Activated CD4-positive, alpha-beta T cell treated with anti-CD3 and anti-CD28 coated beads for 4 hours (primary cell): Measurements from ENCODE around the gene UCN2.

Experiments used
- DNase-seq, 2 donors: peaks; one replicate each; pipeline ENCODE4 v3.0.0-alpha.2; 2020

Gene UCN2, protein sequence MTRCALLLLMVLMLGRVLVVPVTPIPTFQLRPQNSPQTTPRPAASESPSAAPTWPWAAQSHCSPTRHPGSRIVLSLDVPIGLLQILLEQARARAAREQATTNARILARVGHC

DNA sequence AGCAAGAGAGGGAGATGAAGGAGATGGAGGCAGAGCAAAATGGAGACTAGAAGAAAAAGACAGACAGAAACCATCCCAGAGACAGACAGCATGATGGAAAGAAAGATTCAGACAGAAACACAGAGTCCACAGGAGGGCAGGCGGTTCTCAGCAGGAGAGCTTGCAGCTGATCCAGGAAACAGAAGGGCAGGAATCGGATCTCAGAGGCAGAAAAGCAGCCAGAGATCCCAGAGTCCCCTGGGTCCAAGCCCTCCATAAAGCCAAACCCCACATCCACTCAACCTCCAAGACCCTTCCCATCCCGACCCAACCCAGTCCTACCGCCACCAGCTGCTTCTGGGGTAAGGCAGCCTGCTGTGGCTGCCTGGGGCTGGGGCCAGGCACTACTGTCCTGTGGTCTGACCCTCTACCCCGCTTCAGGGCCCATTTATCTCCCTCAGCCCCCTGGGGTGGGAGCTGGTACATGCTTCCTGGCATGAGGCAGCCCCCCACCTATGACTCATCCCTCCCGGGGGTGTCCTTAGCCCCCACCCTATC lies at the start of gene UCN2:
Gene UCN2 (minus strand): TSS at position 400 of the 537 bp plus-strand sequence. CDS start 657 bp downstream, outside the sequence.
- no peak for DNase-seq

DNA sequence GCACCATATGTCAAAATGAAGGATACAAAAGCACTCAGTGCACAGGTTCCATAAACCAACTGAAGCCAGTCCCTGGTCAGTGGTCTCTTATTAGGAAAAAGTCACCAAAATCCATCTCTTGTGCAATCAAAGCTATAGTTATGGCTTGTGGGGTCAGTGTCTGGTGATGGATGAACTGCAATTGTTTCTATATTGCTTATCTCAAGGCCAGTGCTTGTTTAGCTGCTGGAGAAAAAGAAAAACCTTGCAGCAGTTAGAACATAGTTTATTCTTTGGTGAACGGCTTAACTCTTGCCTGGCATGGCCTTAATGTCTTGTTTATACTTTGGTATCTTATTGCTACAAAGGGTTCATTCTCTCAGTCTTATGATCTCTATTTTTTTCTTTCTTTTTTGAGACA lies 48.7 kb upstream of the UCN2 start:
- no peak for DNase-seq

DNA sequence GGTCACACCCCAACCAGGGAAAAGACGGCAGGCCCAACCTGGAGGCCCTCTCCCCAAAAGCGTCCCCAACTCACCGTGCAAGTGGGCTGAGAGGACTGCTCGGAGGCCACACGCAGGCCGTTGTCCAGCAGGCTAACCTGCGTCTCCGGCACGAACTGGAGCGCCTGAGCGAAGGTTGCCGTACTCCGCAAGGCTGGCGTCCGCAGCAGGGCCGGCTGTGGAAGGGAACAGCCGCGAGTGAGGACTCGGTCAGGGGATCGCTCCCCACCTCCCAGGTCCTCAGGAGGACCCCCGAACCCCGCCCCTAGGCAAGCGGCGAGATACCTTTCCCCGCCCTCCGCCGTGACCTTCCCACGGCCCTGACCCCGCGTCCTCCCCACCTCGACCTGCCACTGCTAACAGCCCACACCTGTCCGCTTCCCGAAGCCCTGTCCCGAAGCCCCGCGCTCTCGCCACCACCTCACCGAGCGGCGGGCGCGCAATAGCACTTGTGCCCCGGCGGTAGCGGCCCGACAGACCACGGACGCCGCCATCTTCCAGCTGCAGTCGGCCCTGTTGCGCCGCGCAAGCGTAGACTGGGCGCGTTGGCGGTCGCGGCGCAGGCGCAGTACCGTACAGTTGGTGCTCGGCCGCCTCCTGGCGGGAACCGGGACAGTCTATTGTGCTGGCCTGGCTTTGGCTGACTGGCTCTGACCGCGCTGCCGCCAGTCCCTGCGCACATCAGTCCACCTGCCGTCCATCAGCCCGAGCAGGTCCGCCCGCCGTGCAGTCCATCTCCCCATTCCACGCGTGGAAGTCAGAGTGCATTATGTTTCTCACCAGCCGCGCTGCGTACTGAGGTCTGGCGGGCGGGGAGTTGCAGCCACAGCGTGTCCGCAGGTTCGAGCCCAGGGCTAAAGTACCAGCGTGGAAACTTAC lies 45.8 kb upstream of the UCN2 start, which contains the start of gene UQCRC1:
Gene UQCRC1 (minus strand): TSS at position 559 of the 918 bp plus-strand sequence. CDS start 26 bp downstream, at position 533.
- peak; percentile 88 to 90 for DNase-seq

DNA sequence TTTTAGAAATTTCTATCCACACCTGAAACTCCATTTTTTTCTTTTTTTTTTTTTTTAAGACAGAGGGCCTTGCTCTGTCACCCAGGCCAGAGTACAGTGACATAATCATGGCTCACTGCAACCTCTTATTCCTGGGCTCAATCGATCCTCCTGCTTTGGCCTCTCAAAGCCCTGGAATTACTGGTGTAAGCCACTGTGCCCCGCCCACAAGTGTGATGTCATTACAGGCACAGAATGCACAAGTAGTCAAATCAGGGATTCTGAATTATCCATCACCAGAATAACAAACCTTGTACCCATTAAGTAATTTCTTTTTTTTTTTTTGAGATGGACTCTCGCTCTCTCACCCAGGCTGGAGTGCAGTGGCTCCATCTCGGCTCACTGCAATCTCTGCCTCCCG lies 43.9 kb upstream of the UCN2 start:
- no peak for DNase-seq

DNA sequence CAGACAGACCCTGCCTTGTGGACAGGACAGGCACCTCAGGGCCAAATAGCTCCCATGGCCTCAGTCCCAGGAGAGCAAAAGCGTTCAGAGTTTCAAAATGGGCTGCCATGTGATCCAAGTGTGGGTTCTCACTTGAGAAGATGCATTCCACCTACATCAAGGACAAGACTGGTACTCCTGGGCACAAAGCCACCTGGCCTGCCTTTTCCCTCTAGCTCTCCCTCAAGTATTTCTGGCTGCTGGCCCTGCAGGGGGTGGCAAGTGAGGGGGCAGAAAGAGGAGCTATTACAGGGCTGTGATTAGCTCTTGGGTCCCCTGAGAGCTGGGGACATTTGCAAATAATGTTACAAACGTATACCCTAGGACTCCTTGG lies 38.0 kb upstream of the UCN2 start:
- no peak for DNase-seq

DNA sequence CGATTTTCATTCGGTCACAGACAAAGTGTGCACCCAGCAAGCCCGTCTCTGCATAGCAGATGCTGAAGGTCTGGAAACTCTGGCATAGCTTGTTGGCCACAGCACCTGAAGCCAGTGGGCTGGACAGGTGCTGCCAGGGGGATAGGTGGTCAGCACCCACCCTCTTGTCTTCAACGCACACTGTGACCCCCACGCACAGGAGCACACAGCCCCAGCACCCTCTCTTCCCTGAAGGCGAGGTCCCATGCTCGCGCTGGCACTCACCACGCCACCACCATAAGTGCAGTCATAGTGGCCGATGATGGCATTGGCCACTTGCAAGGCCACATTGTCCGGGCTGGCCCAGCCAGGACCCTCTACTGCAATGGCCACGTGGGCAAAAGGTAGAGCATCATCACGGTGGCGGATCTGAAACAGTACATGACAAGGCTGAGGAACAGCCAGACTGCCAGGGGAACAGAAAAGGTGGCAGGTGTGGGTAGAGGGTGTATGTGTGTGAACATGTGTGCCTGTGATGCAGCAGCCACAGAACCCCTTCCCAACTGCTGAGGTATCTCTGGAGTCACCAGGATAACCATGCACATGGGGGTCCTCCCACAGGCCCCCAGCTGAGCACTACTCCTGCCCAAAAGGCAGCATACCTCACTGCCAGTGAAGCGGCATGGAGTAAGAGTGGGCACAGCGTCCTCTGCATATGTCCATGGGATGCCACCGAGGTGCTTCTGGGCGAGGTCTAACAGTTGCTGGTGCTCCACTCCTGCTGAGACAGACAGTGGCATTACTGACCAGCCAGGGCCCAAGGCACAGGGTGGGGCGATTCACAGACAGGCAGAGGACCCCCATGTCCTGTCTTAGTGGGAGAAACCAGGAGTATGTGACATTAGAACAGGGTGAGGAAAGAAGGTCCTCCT lies 37.4 kb upstream of the UCN2 start:
- DNase-seq, result no peak

DNA sequence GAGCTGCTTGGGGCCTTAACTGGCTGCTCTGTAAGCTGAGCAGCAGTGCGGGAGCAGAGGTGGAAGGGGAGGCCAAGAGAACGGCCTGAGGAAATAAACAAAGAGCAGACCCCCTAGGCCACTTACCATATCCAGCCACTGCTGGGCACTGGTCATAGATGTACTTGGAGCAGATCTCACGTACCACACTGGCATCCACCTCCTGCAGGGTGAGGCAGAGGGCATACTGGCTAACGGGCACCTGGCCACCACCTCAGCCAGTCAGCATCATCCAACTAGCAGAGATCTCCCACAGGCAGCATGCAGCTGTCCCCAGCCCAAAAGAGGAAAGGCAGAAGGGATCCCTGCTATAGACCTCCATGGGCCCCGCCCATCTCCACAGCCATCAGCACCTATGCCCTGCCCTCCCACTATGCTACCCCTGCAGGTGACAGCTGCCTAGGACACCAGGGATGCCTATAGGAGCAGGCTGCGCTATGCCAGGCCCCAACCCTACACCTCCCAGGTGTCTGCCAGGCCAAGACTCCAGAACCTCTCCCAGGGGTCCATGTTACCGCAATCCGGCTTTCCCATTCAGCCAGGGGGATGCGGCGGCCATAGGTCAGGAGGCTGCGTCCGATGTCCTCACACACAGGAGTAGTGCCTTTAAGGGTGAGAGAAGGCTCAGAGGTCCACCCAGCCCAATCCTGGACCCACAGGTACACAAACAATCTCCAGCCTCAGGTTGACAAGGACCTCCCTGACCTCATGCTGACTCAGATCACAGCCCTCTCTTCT lies 36.1 kb upstream of the UCN2 start:
- DNase-seq, result no peak

DNA sequence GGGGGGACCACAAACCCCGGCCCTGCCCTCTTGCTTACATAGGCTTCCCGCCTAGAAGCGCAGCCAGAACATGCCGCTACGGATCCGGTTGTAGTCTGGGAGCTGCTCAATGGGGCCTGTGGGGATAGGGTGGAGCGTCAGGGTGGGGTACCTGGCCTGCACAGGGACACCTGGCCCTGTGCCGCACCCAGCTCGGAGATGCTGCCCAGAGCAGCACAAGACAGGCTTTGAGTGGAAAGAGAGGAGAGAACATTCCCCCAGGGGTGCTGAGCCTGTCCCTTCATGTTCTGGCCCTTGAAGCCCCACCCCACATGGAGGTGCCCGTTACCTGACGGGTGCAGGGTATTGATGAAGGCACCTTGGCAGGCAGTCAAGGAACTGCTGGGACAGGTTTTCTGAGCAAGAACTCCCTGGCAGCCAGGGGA lies 35.5 kb upstream of the UCN2 start:
- DNase-seq, result no peak

DNA sequence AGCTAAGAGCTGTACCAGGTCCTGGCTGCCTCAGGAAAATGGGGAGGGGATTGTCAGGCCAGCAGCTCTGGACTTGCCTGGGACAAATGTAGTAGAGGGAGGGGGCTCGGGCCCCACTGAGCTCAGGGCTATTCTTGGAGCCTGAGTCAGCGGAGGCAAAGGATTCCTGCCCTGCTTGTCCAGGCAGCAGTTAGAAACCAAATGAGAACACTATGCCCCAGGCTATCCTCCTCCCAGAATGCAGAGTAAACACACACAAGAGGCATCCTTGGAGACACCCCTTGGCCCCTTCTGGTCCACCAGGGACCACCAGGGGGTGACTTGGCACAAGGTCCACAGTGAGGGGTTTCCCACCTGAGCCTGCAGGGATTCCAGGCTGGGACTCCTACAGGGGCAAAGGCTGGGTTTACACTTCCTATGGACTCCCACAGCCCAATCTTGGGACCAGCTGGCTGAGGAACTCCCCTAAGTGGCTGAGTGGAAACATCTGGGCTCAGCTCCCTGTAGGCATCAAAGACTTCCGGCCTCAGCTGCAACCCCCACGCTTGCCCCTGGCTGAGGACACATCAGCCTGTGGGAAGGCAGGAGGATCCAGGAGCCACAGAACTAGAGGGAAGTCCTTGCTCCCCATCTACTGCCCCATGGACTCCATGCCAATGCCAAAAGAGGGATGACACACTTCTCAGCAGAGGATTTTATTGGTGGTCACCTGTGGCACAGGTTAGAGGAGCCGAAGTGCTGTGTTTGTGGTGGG lies 34.9 kb upstream of the UCN2 start:
- no peak for DNase-seq

DNA sequence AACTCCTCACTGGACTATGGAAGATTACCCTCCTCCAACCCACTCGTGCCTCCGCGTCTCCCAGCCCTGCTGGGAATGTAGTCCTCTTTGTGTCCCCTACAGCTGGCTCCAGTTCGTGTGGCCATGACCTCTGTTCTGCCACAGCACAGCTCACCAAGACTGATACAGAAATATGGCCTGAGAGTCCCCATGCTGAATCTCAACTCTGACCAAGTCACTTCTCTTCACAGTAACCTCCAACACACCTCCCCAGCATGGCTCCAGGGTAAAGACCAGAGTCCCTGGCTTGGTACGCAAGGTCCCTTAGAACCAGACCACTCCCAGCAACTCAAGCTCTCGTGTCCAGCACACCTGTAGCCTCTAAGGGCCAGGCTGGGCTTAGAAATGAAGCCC lies 33.8 kb upstream of the UCN2 start:
- DNase-seq, result no peak

DNA sequence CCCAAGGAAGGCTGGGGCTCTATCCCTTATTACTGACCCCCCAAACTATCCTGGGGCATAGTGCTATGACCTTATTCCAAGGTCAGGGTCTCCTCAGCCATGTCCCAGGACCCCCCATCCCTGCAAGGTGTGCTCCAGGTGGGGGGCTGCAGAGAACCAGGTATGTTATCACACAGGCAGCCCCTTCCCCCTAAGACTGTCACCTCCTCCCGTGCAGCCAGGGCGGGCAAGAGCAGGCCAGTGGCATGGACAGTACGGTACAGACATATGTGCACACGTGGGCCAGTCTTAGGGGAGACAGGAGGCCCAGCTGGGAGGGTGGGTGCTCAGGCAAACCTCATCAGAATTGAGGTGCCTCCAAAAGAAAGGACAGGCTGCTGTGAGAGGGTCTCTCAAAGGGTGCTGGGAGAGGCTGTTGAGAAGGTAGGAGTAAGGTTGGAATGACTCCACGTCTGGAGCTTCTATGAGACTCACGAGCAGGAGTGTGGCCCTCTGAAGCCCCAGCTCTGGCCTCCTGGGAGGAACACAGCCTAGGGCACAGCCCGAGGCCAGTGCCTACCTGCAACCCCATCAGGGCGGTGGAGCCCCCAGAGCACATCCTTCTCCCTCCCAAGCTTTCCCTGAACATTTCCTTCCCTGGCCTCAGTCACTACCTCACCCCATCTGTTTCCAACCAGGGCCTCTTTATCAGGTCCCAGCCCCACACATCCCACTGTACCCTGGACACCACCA lies 33.3 kb upstream of the UCN2 start:
- no peak for DNase-seq

DNA sequence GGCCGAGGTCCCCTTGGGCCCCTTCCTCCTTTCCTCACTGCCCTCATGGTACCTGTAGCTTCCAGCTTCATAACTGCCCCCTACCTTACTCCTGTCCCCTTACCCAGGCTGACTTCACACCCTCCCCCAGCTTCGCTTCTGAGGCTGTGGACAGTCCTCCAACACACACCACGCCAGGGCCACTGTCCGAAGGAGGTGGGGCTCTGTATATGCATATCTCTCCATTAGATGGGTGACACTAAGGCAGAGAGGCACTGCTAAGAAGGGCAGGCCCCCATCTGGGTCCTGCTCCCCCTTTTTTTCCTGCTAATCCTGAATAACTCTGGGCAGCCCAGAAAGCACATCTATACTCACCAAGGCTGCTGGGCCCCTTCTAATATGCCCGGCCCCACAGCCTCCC lies 32.6 kb upstream of the UCN2 start:
- no peak for DNase-seq

DNA sequence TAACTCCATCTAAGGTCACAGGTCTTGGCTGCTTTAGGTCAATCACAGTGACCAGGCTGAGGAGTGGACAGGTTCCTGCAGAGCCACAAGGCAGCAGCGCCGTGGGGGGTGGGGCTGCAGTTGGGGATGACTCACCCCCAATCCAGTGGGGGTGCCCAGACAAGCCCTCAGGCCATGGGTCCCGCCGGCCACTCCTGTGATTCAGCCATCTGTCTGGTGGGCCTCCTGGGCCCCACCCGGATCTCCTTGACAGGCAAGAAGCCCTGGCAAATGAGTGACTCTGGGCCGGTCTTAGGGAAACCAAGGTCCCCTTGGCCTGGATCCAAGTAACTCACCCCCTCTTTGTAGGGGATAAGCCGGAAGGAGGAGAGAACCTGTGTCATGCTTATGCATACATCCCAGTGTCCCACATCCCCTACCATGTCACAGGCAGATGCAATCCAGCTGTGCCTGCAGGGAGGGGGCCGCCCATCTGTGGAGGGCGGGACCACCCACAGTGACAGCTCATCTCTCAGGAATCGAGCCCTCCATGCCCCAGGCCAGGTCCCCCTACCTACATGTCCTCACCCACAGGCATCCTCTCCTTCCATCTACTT lies 32.0 kb upstream of the UCN2 start:
- no peak for DNase-seq

DNA sequence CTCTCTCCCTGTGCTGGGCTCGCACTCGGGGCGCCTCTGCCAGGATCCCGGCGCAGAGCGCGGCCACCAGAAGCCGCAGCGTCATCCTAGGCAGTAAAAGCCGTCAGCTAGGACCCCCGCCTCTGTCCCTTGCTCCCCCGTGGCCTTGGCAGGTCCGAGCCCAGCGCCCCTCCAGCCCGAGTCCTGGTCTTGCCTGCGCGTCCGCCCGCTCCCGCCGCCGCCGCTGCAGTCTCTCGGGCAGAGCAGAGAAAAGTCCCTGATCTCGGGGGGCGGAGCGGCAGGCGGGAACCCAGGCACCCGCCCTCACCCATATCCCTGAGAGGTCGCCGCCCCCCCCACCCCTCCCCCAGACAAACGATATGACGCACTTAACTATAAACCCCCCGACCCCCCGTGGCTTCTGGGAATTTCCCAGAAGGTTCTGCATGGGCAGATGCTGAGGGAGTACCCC lies 31.5 kb upstream of the UCN2 start, which contains the start of gene COL7A1:
Gene COL7A1 (minus strand): TSS at position 255 of the 451 bp plus-strand sequence. CDS start 170 bp downstream, at position 85.
- no peak for DNase-seq

DNA sequence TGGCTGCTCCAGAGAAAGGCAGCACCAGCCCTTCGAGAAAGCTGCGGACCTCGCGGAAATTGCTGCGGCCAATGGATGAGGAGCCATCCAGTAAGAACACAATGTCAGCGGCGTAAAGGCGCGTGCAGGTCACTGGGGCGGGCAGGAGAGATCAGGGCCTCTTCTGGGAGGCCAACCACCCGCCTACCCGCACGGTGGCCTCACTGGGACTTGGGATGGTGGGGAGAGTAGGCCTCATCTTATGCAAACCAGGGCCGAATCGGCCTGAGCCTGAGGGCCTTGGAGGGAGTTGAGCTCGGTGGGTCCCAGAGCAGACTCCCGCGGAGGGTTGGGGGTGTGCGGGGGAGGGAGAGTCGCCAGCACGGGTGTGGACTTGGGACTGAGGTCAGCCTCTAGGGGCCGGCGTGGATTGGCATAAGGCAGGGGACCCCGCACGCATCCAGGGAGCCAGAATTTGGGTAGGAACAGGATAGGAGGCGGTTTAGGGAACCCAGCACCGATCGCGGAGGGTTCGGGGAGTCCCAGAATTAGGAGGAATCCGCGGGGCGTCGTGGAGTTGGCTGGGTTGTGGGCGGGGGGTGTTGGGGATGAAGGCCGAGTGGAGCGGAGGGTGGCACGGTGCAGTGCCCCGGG lies 31.0 kb upstream of the UCN2 start:
- DNase-seq, result no peak

DNA sequence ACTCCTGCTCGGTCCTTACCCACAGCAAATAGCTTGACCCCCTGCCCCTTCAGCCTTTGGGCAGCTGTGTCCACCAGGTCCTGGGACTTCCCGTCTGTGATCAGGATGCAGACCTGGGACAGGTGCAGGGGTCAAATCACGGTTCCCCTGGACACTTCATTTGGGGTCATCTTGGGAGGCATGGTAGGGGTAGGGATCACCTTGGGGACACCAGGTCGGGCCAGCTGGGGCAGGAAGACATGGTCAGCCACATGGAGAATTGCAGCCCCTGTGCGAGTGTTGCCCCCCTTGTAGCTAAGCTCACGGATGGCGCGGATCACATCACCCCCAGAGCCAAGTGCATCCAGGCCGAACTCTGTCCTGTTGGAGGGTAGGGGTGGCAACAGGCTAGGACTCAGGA lies 29.8 kb upstream of the UCN2 start:
- DNase-seq, result no peak

DNA sequence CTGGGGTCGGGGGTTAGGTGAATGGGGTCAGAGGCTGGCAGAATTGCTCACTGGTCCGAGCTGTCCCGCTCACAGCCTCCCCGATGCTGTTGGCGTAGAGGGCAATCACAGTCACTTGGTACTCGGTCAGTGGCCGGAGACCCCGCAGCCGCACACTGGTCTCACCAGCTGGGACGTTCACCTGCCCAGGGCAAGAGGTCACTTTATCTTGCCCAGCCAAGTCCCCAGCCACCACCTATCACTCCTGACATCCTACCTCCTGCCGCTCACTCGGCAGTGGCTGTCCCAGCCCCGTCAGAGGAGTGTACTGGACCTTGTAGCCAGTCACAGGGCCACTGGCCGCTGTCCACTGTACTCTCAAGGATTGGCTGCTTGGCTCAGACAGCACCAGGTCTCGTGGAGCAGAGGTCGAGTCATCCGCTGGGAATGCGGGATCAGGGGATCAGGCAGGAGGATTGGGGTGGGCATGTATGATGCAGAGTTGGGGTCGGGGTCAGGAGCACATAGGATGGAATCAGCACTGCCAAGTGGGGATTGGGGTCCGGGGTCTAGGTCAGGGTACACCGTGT lies 29.0 kb upstream of the UCN2 start:
- no peak for DNase-seq

DNA sequence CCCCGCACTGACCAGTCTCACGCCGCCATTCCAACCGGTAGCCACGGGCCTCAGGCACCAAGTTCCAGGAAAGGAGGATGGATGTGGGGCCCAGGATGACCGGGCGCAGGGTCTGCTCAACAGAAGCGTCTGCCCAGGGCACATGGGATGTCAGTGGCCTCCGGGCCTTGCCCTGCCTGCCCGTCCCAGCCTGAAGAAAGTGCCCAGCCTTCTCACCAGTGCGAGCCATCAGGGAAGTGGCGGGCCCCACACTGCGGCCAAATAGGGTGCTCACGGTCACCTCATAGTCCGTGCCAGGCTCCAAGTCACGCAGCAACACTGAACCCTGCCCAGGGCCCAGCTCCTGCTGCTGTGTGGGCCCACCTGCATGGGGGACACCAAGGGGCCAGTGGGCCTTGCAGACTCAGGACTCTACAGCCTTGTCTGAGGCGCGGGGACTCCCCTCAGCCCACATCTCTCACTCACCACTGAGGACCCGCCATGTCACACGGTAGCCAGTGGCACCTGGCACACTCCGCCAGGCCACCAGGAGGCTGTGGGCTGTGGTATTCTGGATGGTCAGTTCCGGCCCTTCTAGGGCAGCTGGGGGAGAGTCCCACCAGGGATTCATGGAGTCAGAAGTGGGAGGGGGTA lies 28.4 kb upstream of the UCN2 start:
- DNase-seq, result no peak

DNA sequence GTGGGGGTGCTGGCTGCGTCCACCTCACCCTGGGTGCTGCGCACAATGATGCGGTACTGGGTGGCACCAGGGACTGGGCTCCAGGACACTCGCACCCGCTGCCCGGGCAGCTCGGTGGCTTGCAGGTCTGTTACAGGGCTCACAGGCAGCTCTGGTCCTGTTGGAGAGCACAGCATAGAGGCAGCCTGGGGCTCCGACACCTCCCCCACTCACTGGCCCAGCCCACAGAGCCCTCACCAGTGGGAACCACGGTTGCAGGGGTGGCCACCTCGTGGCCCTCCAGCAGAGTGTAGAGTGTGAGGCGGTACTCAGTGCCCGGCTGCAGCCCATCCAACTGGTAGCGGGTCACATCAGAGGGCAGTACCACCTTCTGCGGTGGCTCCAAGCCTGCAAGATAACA lies 27.9 kb upstream of the UCN2 start:
- DNase-seq, result no peak
